B cell (primary cell): ENCODE measurements around the gene ADGRB2.

Experiments
- EZH2 ChIP-seq: IDR thresholded peaks from 2 replicates; pipeline ENCODE4 v1.6.1; 2012; ENCODE audit warnings: borderline replicate concordance, low read depth, mild to moderate bottlenecking, moderate library complexity, low read length; ENCODE audit not compliant: insufficient read depth, poor library complexity, severe bottlenecking
- TF ChIP-seq, protein P1 (sequence below): fragments of 200-600 bp; IDR thresholded peaks from one replicate; pipeline ENCODE4 v1.8.0; 2022; ENCODE audit warnings: antibody characterized with exemption, mild to moderate bottlenecking

DNA sequence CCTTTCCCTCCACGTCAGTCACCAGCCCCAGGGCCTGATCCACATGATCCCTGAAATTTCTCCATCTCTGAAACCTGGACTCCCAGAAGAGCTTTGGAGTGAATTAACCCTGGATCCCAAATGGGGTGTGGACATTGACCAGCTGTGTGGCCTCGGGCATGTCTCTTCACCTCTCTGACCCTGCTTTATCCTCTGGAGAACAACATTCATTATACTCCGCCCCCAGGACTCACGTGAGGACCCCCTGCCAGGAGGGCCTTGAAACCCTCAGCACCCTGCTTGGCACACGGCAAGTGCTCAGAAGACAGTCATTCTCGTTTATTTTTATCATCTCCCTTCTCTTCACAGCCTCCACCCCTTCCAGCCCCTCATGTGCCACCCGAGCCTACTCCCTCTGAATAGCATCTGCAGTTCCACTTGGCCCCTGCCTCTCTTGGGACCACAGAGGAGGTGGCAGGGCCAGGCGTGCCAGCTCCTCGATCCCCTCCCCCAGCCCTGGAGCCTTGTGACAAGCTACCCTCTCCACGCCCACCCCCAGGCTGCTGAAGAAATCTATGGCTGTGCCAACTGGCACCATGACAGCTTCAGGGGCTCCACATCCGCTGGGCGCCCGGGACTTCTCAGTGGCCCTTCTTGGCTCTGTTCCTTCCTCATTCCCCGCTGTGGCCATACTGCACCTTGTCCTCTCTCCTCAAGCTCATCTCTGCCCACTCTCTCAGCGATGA lies 18.0 kb downstream of the ADGRB2 start:
- TF ChIP-seq, protein P1, sequence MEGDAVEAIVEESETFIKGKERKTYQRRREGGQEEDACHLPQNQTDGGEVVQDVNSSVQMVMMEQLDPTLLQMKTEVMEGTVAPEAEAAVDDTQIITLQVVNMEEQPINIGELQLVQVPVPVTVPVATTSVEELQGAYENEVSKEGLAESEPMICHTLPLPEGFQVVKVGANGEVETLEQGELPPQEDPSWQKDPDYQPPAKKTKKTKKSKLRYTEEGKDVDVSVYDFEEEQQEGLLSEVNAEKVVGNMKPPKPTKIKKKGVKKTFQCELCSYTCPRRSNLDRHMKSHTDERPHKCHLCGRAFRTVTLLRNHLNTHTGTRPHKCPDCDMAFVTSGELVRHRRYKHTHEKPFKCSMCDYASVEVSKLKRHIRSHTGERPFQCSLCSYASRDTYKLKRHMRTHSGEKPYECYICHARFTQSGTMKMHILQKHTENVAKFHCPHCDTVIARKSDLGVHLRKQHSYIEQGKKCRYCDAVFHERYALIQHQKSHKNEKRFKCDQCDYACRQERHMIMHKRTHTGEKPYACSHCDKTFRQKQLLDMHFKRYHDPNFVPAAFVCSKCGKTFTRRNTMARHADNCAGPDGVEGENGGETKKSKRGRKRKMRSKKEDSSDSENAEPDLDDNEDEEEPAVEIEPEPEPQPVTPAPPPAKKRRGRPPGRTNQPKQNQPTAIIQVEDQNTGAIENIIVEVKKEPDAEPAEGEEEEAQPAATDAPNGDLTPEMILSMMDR: peak; percentile 4
- TF ChIP-seq EZH2: no peak
